Activated CD8-positive, alpha-beta memory T cell treated with anti-CD3 and anti-CD28 coated beads, Interleukin-2, amount 10 ng/mL, durations not matched to agents 7 days and 5 days (primary cell): ENCODE results near the gene DEPDC5. TPM values are rescaled to one million over a fixed set of nuclear protein-coding genes. Genes with fewer than 3 reads are reported as not detected.

Experiments used
- ATAC-seq: fragments of 150-1000 bp; cut with Tn5 transposase; one replicate; pipeline ENCODE4 v1.10.0; 2021; ENCODE audit warnings: moderate library complexity
- CTCF ChIA-PET: fragments of 350-600 bp; sonication (Branson Sonifier 250); formaldehyde crosslinking; loops from one replicate; lab custom pipeline; 2021; ENCODE audit warnings: antibody characterized with exemption; lab: Charles Lee
- DNase-seq: peaks from one replicate; pipeline ENCODE4 v3.0.0-alpha.2; 2020
- H3K27ac Mint-ChIP-seq: one replicate; pipeline ENCODE4 v1.8.0; 2021; ENCODE audit warnings: mild to moderate bottlenecking, mixed read lengths
- H3K27me3 Mint-ChIP-seq: one replicate; pipeline ENCODE4 v1.8.0; 2021; ENCODE audit warnings: mixed read lengths
- H3K36me3 Mint-ChIP-seq: one replicate; pipeline ENCODE4 v1.8.0; 2021; ENCODE audit warnings: mild to moderate bottlenecking, mixed read lengths
- H3K4me1 Mint-ChIP-seq: one replicate; pipeline ENCODE4 v1.8.0; 2021; ENCODE audit warnings: mixed read lengths
- H3K4me3 Mint-ChIP-seq: one replicate; pipeline ENCODE4 v1.8.0; 2021; ENCODE audit warnings: mild to moderate bottlenecking, moderate library complexity, mixed read lengths
- H3K9me3 Mint-ChIP-seq: one replicate; pipeline ENCODE4 v1.8.0; 2022; ENCODE audit warnings: low read depth, mixed read lengths
- total RNA-seq, 2 experiments: library from RNA; stranded (reverse); gene quantifications; one replicate each; pipeline ENCODE4 v1.2.3, GENCODE V29; 2021

The DEPDC5 gene
- total RNA-seq, 2 experiments from 2014 or later = 45.7 to 50.3 TPM

- H3K27ac Mint-ChIP-seq = no peak overlapping the region
- ATAC-seq (no peak), DNase-seq (no peak)
- CTCF ChIA-PET = no interaction called here
- H3K4me3 Mint-ChIP-seq = no peak overlapping the region
- no peaks in the 10 kb centered on the region for H3K9me3 Mint-ChIP-seq
- H3K36me3 Mint-ChIP-seq = peaks cover 38% of the 10 kb centered on the region
- H3K4me1 Mint-ChIP-seq = peaks cover 26% of the 10 kb centered on the region
- no peaks in the 10 kb centered on the region for H3K27me3 Mint-ChIP-seq
Measured at GRCh38 chr22:31826443-31826842, 72.6 kb downstream of the DEPDC5 start.

- H3K27ac Mint-ChIP-seq = peak overlapping the region; percentile 9
- CTCF ChIA-PET = no interaction called here
- H3K4me1 Mint-ChIP-seq = peaks cover 29% of the 10 kb centered on the region
- H3K27me3 Mint-ChIP-seq = no peaks in the 10 kb centered on the region
- H3K4me3 Mint-ChIP-seq = no peak overlapping the region
- ATAC-seq = no peak
- peaks cover 37% of the 10 kb centered on the region for H3K36me3 Mint-ChIP-seq
- no peaks in the 10 kb centered on the region for H3K9me3 Mint-ChIP-seq
- DNase-seq = no peak
Measured at GRCh38 chr22:31828739-31829138, 74.9 kb downstream of the DEPDC5 start.

GRCh38 chr22:31829505-31829904, 75.7 kb downstream of the DEPDC5 start:
- CTCF ChIA-PET = interaction anchor here (1.3 to 1.4 kb wide), 2 partner anchors 141 to 164 kb away, joined by 4 read pairs; no protein-coding TSS in a partner anchor
- no peaks in the 10 kb centered on the region for H3K27me3 Mint-ChIP-seq
- no peak overlapping the region for H3K4me3 Mint-ChIP-seq
- ATAC-seq (peak; percentile 90), DNase-seq (peak; percentile 72)
- H3K4me1 Mint-ChIP-seq = peaks cover 29% of the 10 kb centered on the region
- peaks cover 37% of the 10 kb centered on the region for H3K36me3 Mint-ChIP-seq
- peak overlapping the region; percentile 54 for H3K27ac Mint-ChIP-seq
- H3K9me3 Mint-ChIP-seq = no peaks in the 10 kb centered on the region

- ATAC-seq = no peak
- CTCF ChIA-PET = interaction anchor here (1.1 to 1.4 kb wide), 4 partner anchors 9 to 165 kb away, joined by 3 to 4 read pairs (median 4); no protein-coding TSS in a partner anchor
- peak overlapping the region; percentile 54 for H3K27ac Mint-ChIP-seq
- H3K9me3 Mint-ChIP-seq = no peaks in the 10 kb centered on the region
- no peaks in the 10 kb centered on the region for H3K27me3 Mint-ChIP-seq
- no peak for DNase-seq
- H3K36me3 Mint-ChIP-seq = peaks cover 36% of the 10 kb centered on the region
- no peak overlapping the region for H3K4me3 Mint-ChIP-seq
- H3K4me1 Mint-ChIP-seq = peaks cover 29% of the 10 kb centered on the region
Measured at GRCh38 chr22:31830721-31831070, 76.9 kb downstream of the DEPDC5 start.

GRCh38 chr22:31833930-31834329, 80.1 kb downstream of the DEPDC5 start:
- H3K4me3 Mint-ChIP-seq = no peak overlapping the region
- ATAC-seq = no peak
- peaks cover 22% of the 10 kb centered on the region for H3K36me3 Mint-ChIP-seq
- CTCF ChIA-PET = interaction anchor here (0.9 kb wide), 1 partner anchor 11 kb away, joined by 3 read pairs; no protein-coding TSS in a partner anchor
- H3K27ac Mint-ChIP-seq = no peak overlapping the region
- H3K9me3 Mint-ChIP-seq = no peaks in the 10 kb centered on the region
- peaks cover 24% of the 10 kb centered on the region for H3K4me1 Mint-ChIP-seq
- DNase-seq = no peak
- H3K27me3 Mint-ChIP-seq = no peaks in the 10 kb centered on the region

- Mint-ChIP-seq H3K27me3 (no peaks in the 10 kb centered on the region), H3K27ac (no peak overlapping the region)
- CTCF ChIA-PET = no interaction called here
Measured at GRCh38 chr22:31836010-31836409, 82.2 kb downstream of the DEPDC5 start.

GRCh38 chr22:31838917-31839316, 85.1 kb downstream of the DEPDC5 start:
- no peaks in the 10 kb centered on the region for H3K27me3 Mint-ChIP-seq
- H3K4me3 Mint-ChIP-seq = no peak overlapping the region
- CTCF ChIA-PET = interaction anchor here (1.1 kb wide), 1 partner anchor 8 kb away, joined by 3 read pairs; no protein-coding TSS in a partner anchor
- H3K9me3 Mint-ChIP-seq = no peaks in the 10 kb centered on the region
- peaks cover 18% of the 10 kb centered on the region for H3K36me3 Mint-ChIP-seq
- no peak for ATAC-seq
- peaks cover 2% of the 10 kb centered on the region for H3K4me1 Mint-ChIP-seq
- DNase-seq = no peak
- no peak overlapping the region for H3K27ac Mint-ChIP-seq

More at GRCh38 chr22:31836010-31836409, 82.2 kb downstream of the DEPDC5 start:
- Mint-ChIP-seq H3K9me3 (no peaks in the 10 kb centered on the region), H3K4me3 (no peak overlapping the region), H3K4me1 (peaks cover 6% of the 10 kb centered on the region), H3K36me3 (peaks cover 19% of the 10 kb centered on the region)
- no peak for ATAC-seq
- DNase-seq = no peak

GRCh38 chr22:31839986-31840385, 86.2 kb downstream of the DEPDC5 start:
- CTCF ChIA-PET = interaction anchor here (1.1 kb wide), 1 partner anchor 9 kb away, joined by 3 read pairs; no protein-coding TSS in a partner anchor

GRCh38 chr22:31840585-31840984, 86.8 kb downstream of the DEPDC5 start:
- CTCF ChIA-PET = no interaction called here
- H3K27ac Mint-ChIP-seq = no peak overlapping the region
- no peak for ATAC-seq
- H3K4me3 Mint-ChIP-seq = no peak overlapping the region
- H3K9me3 Mint-ChIP-seq = no peaks in the 10 kb centered on the region
- H3K36me3 Mint-ChIP-seq = peaks cover 26% of the 10 kb centered on the region
- DNase-seq = no peak
- H3K4me1 Mint-ChIP-seq = peaks cover 2% of the 10 kb centered on the region
- H3K27me3 Mint-ChIP-seq = no peaks in the 10 kb centered on the region

More at GRCh38 chr22:31839986-31840385, 86.2 kb downstream of the DEPDC5 start:
- Mint-ChIP-seq H3K4me3 (no peak overlapping the region), H3K27ac (no peak overlapping the region), H3K36me3 (peaks cover 21% of the 10 kb centered on the region), H3K4me1 (peaks cover 2% of the 10 kb centered on the region), H3K9me3 (no peaks in the 10 kb centered on the region), H3K27me3 (no peaks in the 10 kb centered on the region)
- ATAC-seq (no peak), DNase-seq (no peak)

GRCh38 chr22:31841078-31841827, 87.4 kb downstream of the DEPDC5 start:
- ATAC-seq (no peak), DNase-seq (no peak)
- H3K36me3 Mint-ChIP-seq = peaks cover 27% of the 10 kb centered on the region
- H3K27me3 Mint-ChIP-seq = no peaks in the 10 kb centered on the region
- no peak overlapping the region for H3K4me3 Mint-ChIP-seq
- H3K27ac Mint-ChIP-seq = no peak overlapping the region
- H3K9me3 Mint-ChIP-seq = no peaks in the 10 kb centered on the region
- CTCF ChIA-PET = no interaction called here
- peaks cover 2% of the 10 kb centered on the region for H3K4me1 Mint-ChIP-seq

- Mint-ChIP-seq H3K27ac (no peak overlapping the region), H3K36me3 (peaks cover 42% of the 10 kb centered on the region), H3K4me3 (no peak overlapping the region), H3K27me3 (no peaks in the 10 kb centered on the region), H3K9me3 (no peaks in the 10 kb centered on the region), H3K4me1 (peaks cover 2% of the 10 kb centered on the region)
- DNase-seq = no peak
- ATAC-seq = no peak
- CTCF ChIA-PET = no interaction called here
Measured at GRCh38 chr22:31843526-31843925, 89.7 kb downstream of the DEPDC5 start.

GRCh38 chr22:31844941-31845340, 91.1 kb downstream of the DEPDC5 start:
- Mint-ChIP-seq H3K4me1 (peaks cover 2% of the 10 kb centered on the region), H3K27ac (no peak overlapping the region), H3K36me3 (peaks cover 52% of the 10 kb centered on the region), H3K4me3 (no peak overlapping the region), H3K27me3 (no peaks in the 10 kb centered on the region), H3K9me3 (no peaks in the 10 kb centered on the region)
- CTCF ChIA-PET = interaction anchor here (0.7 to 1.5 kb wide), 3 partner anchors 11 to 705 kb away, joined by 3 to 4 read pairs (median 3); no protein-coding TSS in a partner anchor
- ATAC-seq (no peak), DNase-seq (no peak)

- H3K27ac Mint-ChIP-seq = no peak overlapping the region
- H3K36me3 Mint-ChIP-seq = peaks cover 50% of the 10 kb centered on the region
- no peaks in the 10 kb centered on the region for H3K9me3 Mint-ChIP-seq
- no peaks in the 10 kb centered on the region for H3K27me3 Mint-ChIP-seq
- no peaks in the 10 kb centered on the region for H3K4me1 Mint-ChIP-seq
- ATAC-seq (no peak), DNase-seq (no peak)
- H3K4me3 Mint-ChIP-seq = no peak overlapping the region
- CTCF ChIA-PET = interaction anchor here (1.0 kb wide), 1 partner anchor 11 kb away, joined by 4 read pairs; no protein-coding TSS in a partner anchor
Measured at GRCh38 chr22:31846161-31847115, 92.6 kb downstream of the DEPDC5 start.
